GM12872 (cell line): ENCODE data around the gene MYO1E.

Source experiments
- CTCF ChIP-seq: IDR thresholded peaks from 3 replicates; pipeline ENCODE4 v1.5.1; 2011; ENCODE audit warnings: low read depth, mild to moderate bottlenecking, low read length, moderate library complexity; ENCODE audit not compliant: insufficient read depth

The MYO1E gene

GRCh38 chr15:59289574-59289973 is 83.1 kb downstream of the MYO1E start:
- no peak for TF ChIP-seq CTCF

- TF ChIP-seq CTCF = no peak
Observed at GRCh38 chr15:59283717-59284391, 88.8 kb downstream of the MYO1E start.

DNA sequence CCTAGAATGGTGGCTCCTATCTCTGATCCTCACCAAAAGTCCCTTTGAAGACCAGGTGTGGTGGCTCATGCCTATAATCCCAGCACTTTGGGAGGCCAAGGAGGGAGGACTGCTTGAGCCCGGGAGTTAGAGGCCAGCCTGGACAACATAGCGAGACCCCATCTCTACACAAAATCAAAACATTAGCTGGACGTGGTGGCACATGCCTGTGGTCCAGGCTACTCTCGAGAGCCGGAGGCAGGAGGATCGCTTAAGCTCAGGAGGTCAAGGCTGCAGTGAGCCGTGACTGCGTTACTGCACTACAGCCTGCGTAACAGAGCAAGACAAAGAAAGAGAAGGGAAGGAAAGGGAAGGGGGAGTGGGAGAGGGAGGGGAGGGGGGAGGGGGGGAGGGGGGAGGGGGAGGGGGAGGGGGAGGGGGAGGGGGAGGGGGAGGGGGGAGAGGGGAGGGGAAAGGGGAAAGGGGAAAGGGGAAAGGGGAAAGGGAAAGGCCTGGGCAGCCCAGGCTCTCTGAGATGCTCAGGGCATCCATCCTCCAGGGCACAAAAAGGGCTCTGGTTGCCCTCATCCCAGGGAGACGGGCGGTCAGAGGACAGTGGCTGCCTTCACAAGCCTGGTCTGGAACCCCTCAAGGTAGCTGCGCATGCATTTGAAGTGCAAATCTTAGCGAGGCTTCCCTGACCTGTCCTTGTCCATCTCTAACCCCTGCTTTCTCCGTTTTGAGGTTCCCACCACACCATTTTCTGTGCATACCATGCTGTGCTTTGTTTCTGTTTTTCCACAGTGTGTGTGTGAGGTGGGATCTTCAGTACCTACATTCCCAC is 89.9 kb downstream of the MYO1E start:
- no peak for TF ChIP-seq CTCF

DNA sequence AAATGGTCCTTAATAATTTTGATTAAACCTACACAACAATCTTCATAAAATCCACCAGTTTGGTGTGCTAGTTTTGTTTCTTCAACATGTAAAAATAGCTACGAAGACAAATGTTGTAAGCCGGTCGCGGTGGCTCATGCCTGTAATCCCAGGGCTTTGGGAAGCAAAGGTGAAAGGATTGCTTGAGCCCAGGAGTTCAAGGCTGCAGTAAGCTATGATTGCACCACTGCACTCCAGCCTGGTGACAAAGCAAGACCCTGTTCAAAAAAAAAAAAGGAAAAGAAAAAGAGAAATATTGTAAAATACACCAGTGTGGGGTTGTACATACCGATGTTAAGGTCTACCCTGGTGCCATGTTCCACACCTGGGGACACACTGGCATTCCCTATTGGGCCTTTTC is 91.0 kb downstream of the MYO1E start:
- TF ChIP-seq CTCF = no peak

GRCh38 chr15:59280855-59281254 is 91.8 kb downstream of the MYO1E start:
- TF ChIP-seq CTCF = no peak

DNA sequence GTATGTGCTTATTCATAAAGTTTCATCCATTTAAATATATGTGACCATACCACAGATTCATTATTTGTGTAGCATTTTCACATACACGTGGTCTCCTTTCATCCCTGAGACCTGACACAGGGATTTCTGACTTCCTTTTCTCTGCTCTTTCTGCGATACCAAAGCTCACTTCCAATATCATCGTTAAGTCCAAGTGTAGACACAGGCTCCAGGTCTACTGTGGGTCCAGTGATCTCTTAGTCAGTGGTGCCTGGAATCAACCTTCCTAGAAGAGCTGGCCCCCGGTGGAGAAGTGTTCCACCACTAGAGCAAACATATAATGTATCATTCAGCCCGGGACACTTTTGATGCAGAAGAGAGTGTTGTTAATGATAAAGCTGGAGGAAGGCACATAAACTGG is 93.6 kb downstream of the MYO1E start:
- TF ChIP-seq CTCF = no peak

- TF ChIP-seq CTCF = no peak
Observed at GRCh38 chr15:59278120-59278519, 94.6 kb downstream of the MYO1E start.
